ENCODE data around the gene ZCCHC8. TPM values are rescaled to one million over a fixed set of nuclear protein-coding genes. Genes with fewer than 3 reads are reported as not detected.
"Not testable (repeated sequence)": the region's sequence is repeated elsewhere in the genome, so short reads cannot be mapped to it uniquely, and the experiment has no call there.

Gene ZCCHC8
- total RNA-seq, 1 donor from 2014 or later = 42.5 TPM

DNA sequence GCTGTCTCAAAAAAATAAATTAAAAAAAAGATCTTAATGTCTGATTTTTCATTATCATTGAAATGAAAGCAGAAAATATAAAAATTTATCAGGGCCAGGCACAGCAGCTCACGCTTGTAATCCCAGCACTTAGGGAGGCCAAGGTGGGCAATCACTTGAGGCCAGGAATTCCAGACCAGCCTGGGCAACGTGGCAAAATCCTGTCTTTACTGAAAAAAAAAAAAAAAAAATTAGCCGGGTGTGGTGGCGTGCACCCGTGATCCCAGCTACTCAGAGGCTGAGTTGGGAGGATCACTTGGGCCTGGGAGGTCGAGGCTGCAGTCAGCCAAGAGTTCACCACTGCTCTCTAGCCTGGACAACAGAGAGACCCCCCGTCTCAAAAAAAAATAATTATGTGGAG, 40.7 kb downstream of the ZCCHC8 start:
- Mint-ChIP-seq H3K9me3 (no peaks in the 10 kb centered on the region), H3K36me3 (ENCODE audit: low read depth) (no peaks in the 10 kb centered on the region), H3K4me3 (no peak overlapping the region), H3K27ac (no peak overlapping the region), H3K27me3 (ENCODE audit: insufficient read depth) (no peaks in the 10 kb centered on the region), H3K4me1 (ENCODE audit: low read depth) (peaks cover 8% of the 10 kb centered on the region)
- intact Hi-C loops (cut with micrococcal nuclease) = loop anchor here (10.0 kb wide), 1 partner anchor 1615 kb away; no protein-coding TSS in a partner anchor
- DNase-seq (ENCODE audit: low spot score) = no peak

DNA sequence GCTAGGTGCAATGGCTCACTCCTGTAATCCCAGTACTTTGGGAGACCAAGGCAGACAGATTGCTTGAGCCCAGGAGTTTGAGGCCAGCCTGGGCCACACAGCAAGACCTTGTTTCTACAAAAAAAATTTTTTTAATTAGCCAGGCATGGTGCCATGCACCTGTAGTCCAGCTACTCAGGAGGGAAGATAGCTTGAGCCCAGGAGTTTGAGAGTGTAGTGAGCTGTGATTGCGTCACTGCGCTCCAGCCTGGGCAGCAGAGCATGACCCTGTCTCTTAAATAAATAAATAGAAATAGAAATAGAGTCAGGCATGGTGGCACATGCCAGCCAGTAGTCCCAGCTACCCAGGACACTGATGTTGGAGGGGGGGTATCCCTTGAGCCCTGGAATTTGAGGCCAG, 41.5 kb downstream of the ZCCHC8 start:
- intact Hi-C loops (cut with micrococcal nuclease) = no loop called here
- Mint-ChIP-seq H3K9me3 (no peaks in the 10 kb centered on the region), H3K36me3 (ENCODE audit: low read depth) (no peaks in the 10 kb centered on the region), H3K27me3 (ENCODE audit: insufficient read depth) (no peaks in the 10 kb centered on the region), H3K27ac (no peak overlapping the region), H3K4me1 (ENCODE audit: low read depth) (peaks cover 11% of the 10 kb centered on the region), H3K4me3 (no peak overlapping the region)
- DNase-seq (ENCODE audit: low spot score) = no peak

DNA sequence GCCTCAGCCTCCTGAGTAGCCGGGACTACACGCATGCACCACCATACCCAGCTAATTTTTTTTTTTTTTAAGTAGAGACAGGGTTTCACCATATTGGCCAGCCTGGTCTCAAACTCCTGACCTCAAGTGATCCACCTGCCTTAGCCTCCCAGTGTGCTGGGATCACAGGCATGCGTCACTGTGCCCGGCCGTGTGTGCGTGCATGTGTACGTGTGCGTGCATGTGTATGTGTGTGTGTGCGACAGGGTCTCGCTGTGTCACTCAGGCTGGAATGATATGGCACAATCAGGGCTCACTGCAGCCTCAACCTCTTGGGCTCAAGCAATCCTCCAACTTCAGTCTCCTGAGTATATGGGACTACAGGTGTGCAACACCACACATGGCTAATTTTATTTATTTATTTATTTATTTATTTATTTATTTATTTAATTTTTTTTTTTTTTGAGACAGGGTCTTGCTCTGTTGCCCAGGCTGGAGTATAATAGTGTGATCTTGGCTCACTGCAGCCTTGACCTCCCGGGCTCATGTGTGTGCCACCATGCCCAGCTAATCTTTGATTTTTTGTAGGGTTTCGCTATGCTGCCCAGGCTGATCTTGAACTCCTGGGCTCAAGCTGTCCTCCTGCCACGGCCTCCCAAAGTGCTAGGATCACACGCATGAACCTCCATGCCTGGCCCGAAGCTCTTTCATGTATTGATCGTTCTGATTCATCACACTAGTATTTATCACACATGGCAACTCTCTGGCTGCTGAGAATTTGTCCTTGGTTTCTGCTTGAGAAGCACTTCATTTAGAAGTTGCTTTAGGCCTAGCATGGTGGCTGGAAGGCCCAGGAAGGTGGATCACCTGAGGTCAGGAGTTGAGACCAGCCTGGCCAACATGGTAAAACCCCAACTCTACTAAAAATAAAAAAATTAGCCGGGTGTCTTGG, 42.4 kb downstream of the ZCCHC8 start:
- Mint-ChIP-seq H3K4me3 (no peak overlapping the region), H3K27me3 (ENCODE audit: insufficient read depth) (no peaks in the 10 kb centered on the region), H3K4me1 (ENCODE audit: low read depth) (peaks cover 19% of the 10 kb centered on the region), H3K36me3 (ENCODE audit: low read depth) (no peaks in the 10 kb centered on the region), H3K27ac (no peak overlapping the region), H3K9me3 (no peaks in the 10 kb centered on the region)
- DNase-seq (ENCODE audit: low spot score) = no peak
- intact Hi-C loops (cut with micrococcal nuclease) = no loop called here

DNA sequence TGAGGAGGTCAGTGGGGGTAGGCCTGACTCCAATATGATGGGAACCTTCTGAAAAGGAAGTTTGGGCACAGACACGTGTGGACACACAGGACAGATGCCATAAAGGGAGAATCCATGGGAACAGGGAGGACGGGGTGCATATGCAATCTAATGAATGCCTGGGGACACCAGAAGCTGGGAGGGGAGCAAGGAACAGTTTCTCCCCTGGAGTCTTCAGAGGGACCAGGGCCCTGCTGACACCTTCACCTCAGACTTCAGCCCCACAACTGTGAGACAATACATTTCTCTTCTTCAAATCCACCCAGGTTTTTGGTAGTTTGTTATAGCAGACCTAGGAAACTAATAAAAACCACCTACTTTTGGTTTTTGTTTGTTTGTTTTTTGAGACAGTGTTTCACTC, 43.1 kb downstream of the ZCCHC8 start:
- Mint-ChIP-seq H3K4me1 (ENCODE audit: low read depth) (peaks cover 27% of the 10 kb centered on the region), H3K27ac (peak overlapping the region; percentile 58), H3K9me3 (no peaks in the 10 kb centered on the region), H3K36me3 (ENCODE audit: low read depth) (no peaks in the 10 kb centered on the region), H3K27me3 (ENCODE audit: insufficient read depth) (no peaks in the 10 kb centered on the region), H3K4me3 (no peak overlapping the region)
- intact Hi-C loops (cut with micrococcal nuclease) = no loop called here
- DNase-seq (ENCODE audit: low spot score) = no peak

DNA sequence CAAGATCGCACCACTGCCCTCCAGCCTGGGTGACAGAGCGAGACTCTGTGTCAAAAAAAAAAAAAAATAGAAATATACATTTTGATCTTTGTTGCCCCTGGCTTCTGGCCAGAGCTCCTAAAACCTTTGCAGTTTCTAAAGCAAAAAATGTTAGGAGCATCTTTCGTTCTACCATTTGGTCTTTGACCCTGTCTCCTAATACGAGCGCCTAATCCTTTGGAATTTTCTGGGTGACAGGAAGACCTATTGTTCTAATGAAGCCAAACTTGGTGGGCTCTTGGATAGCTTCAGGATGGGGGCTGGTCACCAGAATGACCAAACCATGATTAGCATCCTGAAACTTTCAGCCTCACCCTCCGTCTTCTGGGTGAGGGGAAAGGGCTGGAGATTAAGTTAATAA, 46.0 kb downstream of the ZCCHC8 start:
- no peak for DNase-seq (ENCODE audit: low spot score)
- Mint-ChIP-seq H3K27me3 (ENCODE audit: insufficient read depth) (no peaks in the 10 kb centered on the region), H3K9me3 (no peaks in the 10 kb centered on the region), H3K4me1 (ENCODE audit: low read depth) (peaks cover 35% of the 10 kb centered on the region), H3K27ac (no peak overlapping the region), H3K36me3 (ENCODE audit: low read depth) (no peaks in the 10 kb centered on the region), H3K4me3 (no peak overlapping the region)
- intact Hi-C loops (cut with micrococcal nuclease) = loop anchor here (5.0 kb wide), 1 partner anchor 462 kb away; no protein-coding TSS in a partner anchor

DNA sequence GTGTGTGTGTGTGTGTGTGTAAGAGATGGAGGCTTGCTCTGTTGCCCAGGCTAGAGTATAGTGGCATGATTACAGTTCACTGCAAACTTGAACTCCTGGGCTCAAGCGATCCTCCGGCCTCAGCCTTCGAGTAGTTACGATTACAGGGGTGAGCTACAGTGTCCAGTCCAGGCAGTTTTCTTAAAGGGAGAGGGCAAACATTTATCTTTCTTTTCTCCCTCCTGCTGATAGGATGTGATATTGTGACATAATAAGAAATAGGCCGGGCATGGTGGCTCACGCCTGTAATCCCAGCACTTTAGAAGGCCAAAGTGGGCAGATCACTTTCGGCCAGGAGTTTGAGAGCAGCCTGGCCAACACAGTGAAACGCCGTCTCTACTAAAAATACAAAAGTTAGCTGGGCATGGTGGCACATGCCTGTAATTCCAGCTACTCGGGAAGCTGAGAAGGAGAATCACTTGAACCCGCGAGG, 46.4 kb downstream of the ZCCHC8 start:
- Mint-ChIP-seq H3K27ac (peak overlapping the region; percentile 98), H3K4me1 (ENCODE audit: low read depth) (peaks cover 38% of the 10 kb centered on the region), H3K36me3 (ENCODE audit: low read depth) (no peaks in the 10 kb centered on the region), H3K27me3 (ENCODE audit: insufficient read depth) (no peaks in the 10 kb centered on the region), H3K9me3 (no peaks in the 10 kb centered on the region), H3K4me3 (peak overlapping the region; percentile 68)
- DNase-seq (ENCODE audit: low spot score) = no peak
- intact Hi-C loops (cut with micrococcal nuclease) = loop anchor here (5.0 kb wide), 1 partner anchor 462 kb away; no protein-coding TSS in a partner anchor

DNA sequence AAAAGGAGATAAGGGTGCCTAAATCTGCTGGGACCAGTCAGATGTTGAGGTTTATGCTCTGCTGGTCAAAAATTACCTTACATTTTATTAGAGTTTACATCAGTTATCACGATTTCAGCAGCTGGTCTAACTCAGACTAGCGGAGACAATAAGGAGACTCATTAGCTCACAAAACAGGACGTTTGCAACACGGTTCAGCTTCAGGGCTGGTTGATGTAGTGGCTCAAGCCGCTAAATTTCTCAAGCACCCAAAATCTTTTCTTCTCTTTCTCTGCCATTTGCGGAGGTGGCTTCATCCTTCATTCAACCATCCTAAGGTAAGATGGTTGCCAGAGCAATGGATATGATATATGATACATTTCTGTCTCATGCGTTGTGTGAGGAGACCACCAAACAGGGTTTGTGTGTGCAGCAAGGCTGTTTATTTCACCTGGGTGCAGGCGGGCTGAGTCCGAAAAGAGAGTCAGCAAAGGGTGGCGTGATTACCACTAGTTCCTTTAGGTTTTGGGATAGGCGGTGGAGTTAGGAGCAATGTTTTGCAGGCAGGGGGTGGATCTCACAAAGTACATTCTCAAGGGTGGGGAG, 47.9 kb downstream of the ZCCHC8 start:
- Mint-ChIP-seq H3K4me3 (peak overlapping the region; percentile 78), H3K36me3 (ENCODE audit: low read depth) (no peaks in the 10 kb centered on the region), H3K4me1 (ENCODE audit: low read depth) (peaks cover 38% of the 10 kb centered on the region), H3K27ac (peak overlapping the region; percentile 98), H3K9me3 (no peaks in the 10 kb centered on the region), H3K27me3 (ENCODE audit: insufficient read depth) (no peaks in the 10 kb centered on the region)
- no peak for DNase-seq (ENCODE audit: low spot score)
- intact Hi-C loops (cut with micrococcal nuclease) = loop anchor here (1.0 to 5.0 kb wide), 5 partner anchors 19 to 460 kb away; partner anchors contain the start of genes CLIP1 and ZCCHC8

DNA sequence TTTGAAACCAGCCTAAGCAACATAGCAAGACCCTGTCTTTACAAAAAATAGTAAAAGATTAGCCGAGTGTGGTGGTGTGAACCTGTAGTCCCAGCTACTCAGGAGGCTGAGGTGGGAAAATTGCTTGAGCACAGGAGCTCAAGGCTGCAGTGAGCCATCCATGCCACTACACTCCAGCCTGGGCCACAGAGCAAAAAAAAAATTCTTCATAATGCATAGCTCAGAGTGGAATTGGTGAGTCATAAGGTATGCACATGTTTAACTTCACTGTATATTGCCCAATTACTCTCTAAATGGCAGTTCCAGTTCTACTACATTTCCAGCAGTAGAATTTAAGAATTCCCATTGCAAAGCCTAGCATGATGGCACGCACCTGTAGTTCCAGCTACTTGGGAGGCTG, 51.4 kb downstream of the ZCCHC8 start:
- H3K4me3 Mint-ChIP-seq = no peak overlapping the region
- peaks cover 32% of the 10 kb centered on the region for H3K4me1 Mint-ChIP-seq (ENCODE audit: low read depth)
- H3K27me3 Mint-ChIP-seq (ENCODE audit: insufficient read depth) = peaks cover 9% of the 10 kb centered on the region
- H3K27ac Mint-ChIP-seq = no peak overlapping the region
- intact Hi-C loops (cut with micrococcal nuclease) = no loop called here
- no peaks in the 10 kb centered on the region for H3K36me3 Mint-ChIP-seq (ENCODE audit: low read depth)
- H3K9me3 Mint-ChIP-seq = no peaks in the 10 kb centered on the region
- DNase-seq (ENCODE audit: low spot score) = no peak

DNA sequence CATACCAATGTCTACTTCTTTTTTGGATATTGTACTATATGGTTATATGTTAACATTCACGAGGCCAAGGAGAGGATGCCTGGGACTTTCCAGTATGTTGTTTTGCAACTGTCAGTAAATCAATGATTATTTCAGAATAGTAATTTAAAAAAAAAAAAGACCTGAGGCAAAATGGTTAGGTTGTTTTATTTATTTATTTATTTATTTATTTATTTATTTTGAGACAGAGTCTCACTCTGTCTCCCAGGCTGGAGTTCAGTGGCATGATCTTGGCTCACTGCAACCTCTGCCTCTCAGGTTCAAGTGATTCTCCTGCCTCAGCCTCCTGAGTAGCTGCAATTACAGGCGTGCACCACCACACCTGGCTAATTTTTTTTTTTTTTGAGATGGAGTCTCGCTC, 52.9 kb downstream of the ZCCHC8 start:
- H3K9me3 Mint-ChIP-seq; H3K36me3 Mint-ChIP-seq (ENCODE audit: low read depth); DNase-seq (ENCODE audit: low spot score); H3K27ac Mint-ChIP-seq; H3K27me3 Mint-ChIP-seq (ENCODE audit: insufficient read depth); H3K4me3 Mint-ChIP-seq; intact Hi-C loops (cut with micrococcal nuclease): not testable (repeated sequence)
- H3K4me1 Mint-ChIP-seq (ENCODE audit: low read depth) = peaks cover 17% of the 10 kb centered on the region

DNA sequence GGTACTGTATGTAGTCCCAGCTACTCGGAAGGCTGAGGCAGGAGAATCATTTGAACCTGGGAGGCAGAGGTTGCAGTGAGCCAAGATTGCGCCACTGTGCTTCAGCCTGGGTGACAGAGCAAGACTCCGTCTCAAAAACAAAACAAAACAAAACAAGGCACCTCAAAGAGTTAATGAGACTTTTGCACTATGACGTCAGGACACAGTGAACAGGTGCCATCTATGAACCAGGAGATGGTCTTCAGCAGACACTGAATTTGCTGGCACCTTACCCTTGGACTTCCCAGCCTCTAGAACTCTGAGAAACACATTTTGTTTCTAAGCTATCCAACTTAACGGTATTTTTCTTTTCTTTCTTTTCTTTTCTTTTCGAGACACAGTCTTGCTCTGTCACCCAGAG, 54.3 kb downstream of the ZCCHC8 start:
- H3K36me3 Mint-ChIP-seq (ENCODE audit: low read depth); H3K9me3 Mint-ChIP-seq; H3K27me3 Mint-ChIP-seq (ENCODE audit: insufficient read depth); DNase-seq (ENCODE audit: low spot score); H3K4me1 Mint-ChIP-seq (ENCODE audit: low read depth); H3K4me3 Mint-ChIP-seq; intact Hi-C loops (cut with micrococcal nuclease); H3K27ac Mint-ChIP-seq: not testable (repeated sequence)

DNA sequence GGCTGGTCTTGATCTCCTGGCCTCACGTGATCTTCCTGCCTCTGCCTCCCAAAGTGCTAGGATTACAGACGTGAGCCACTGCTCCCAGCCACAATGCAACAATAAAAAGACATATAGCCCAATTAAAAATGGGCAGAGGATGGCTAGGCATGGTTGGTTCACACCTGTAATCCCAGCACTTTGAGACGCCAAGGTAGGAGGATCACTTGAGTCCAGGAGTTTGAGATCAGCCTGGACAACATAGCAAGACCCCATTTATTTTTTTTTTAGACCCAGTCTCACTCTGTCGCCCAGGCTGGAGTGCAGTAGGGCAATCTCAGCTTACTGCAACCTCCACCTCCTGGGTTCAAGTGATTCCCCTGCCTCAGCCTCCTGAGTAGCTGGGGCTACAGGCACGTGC, 56.7 kb downstream of the ZCCHC8 start:
- intact Hi-C loops (cut with micrococcal nuclease); H3K36me3 Mint-ChIP-seq (ENCODE audit: low read depth); H3K27ac Mint-ChIP-seq; H3K4me1 Mint-ChIP-seq (ENCODE audit: low read depth); H3K9me3 Mint-ChIP-seq; DNase-seq (ENCODE audit: low spot score); H3K4me3 Mint-ChIP-seq: not testable (repeated sequence)
- peaks cover 10% of the 10 kb centered on the region for H3K27me3 Mint-ChIP-seq (ENCODE audit: insufficient read depth)

DNA sequence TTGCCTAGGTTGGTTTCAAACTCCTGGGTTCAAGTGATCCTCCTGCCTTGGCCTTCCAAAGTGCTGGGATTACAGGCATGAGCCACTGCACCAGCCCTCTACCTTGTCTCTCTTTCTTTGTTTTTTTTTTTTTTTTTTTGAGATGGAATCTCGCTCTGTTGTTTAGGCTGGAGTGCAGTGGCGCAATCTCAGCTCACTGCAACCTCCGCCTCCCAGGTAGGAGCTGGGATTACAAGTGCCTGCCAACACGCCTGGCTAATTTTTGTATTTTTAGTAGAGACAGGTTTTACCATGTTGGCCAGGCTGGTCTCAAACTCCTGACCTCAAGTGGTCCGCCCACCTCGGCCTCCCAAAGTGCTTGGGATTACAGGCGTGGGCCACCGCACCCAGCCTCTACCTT, 61.9 kb downstream of the ZCCHC8 start:
- intact Hi-C loops (cut with micrococcal nuclease); H3K36me3 Mint-ChIP-seq (ENCODE audit: low read depth); H3K27ac Mint-ChIP-seq; H3K27me3 Mint-ChIP-seq (ENCODE audit: insufficient read depth); H3K4me1 Mint-ChIP-seq (ENCODE audit: low read depth); DNase-seq (ENCODE audit: low spot score); H3K9me3 Mint-ChIP-seq; H3K4me3 Mint-ChIP-seq: not testable (repeated sequence)

DNA sequence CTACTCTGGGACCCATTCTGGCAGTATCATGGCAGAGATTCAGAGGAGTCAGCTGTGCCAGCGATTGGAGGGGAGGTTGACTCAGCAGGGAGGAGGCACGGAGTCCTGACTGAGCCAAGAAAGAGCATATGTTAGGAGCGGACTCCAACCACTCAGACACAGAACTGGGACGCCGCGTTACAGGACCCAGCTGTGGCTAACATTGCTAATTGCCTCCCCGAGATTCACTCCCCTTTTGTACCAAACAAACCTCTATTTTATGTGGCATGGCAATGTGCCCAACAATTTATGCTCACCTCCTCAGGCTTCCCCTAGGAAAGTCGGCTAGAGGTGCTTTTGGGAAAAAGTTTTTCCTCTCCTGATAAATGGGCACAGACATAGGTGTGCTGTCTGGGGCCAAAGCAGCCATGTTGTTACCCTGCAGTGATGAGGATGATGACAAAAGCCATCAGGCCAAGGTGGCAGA, 63.0 kb downstream of the ZCCHC8 start:
- H3K4me1 Mint-ChIP-seq (ENCODE audit: low read depth) = no peaks in the 10 kb centered on the region

More for the DNA sequence above, 63.0 kb downstream of the ZCCHC8 start:
- H3K4me3 Mint-ChIP-seq = no peak overlapping the region
- intact Hi-C loops (cut with micrococcal nuclease) = no loop called here
- H3K9me3 Mint-ChIP-seq = no peaks in the 10 kb centered on the region
- H3K36me3 Mint-ChIP-seq (ENCODE audit: low read depth) = no peaks in the 10 kb centered on the region
- DNase-seq (ENCODE audit: low spot score) = no peak
- peaks cover 5% of the 10 kb centered on the region for H3K27me3 Mint-ChIP-seq (ENCODE audit: insufficient read depth)
- H3K27ac Mint-ChIP-seq = no peak overlapping the region

Measured in activated T-helper 1 cell treated with anti-CD3 and anti-CD28 coated beads, Interleukin-12 subunit alpha, Interleukin-12 subunit beta, Interleukin-2, Interleukin-4 antibody, amounts not matched to agents 30 ng/mL and 10 ng/mL and 1 ng/mL, durations not matched to agents 14 hours and 24 hours and 36 hours (primary cell).